H1 (cell line): Measurements from ENCODE around the gene GIMAP5.

Source experiments
- CEBPB ChIP-seq: IDR thresholded peaks from 2 replicates; pipeline ENCODE4 v1.6.1; 2012; ENCODE audit warnings: low read depth, low read length
- CTCF ChIP-seq, 3 experiments: IDR thresholded peaks; 1 replicate in 2 of 3; 2 replicates in 1 of 3; pipeline versions ENCODE4 v1.5.1 to v1.6.1; 2011; ENCODE audit warnings: low read length in 3 of 3, mild to moderate bottlenecking in 3 of 3, inconsistent platforms in 2 of 3, low read depth in 1 of 3, moderate library complexity in 1 of 3; ENCODE audit not compliant: insufficient read depth in 1 of 3; ENCODE audit errors: control extremely low read depth in 1 of 3
- EGR1 ChIP-seq: IDR thresholded peaks from 2 replicates; pipeline ENCODE4 v1.6.1; 2011; ENCODE audit warnings: low read depth, low read length, borderline replicate concordance
- EP300 ChIP-seq, 2 experiments: IDR thresholded peaks; 1 replicate in 1 of 2; 2 replicates in 1 of 2; pipeline ENCODE4 v1.6.1; 2011 to 2012; ENCODE audit warnings: low read depth in 2 of 2, low read length in 2 of 2, mild to moderate bottlenecking in 2 of 2, borderline replicate concordance in 1 of 2, inconsistent platforms in 1 of 2, moderate library complexity in 1 of 2
- EZH2 ChIP-seq: fragments of 200-600 bp; sonication (generic); IDR thresholded peaks from 2 replicates; pipeline ENCODE4 v1.7.1; 2012; ENCODE audit warnings: low read depth, mild to moderate bottlenecking, moderate library complexity, low read length, inconsistent platforms; ENCODE audit not compliant: severe bottlenecking
- HDAC6 ChIP-seq: IDR thresholded peaks from one replicate; pipeline ENCODE4 v1.7.1; 2012; ENCODE audit warnings: low read depth, mild to moderate bottlenecking, inconsistent platforms, low read length, moderate library complexity
- MAX ChIP-seq: IDR thresholded peaks from 2 replicates; pipeline ENCODE4 v1.6.1; 2012; ENCODE audit warnings: inconsistent platforms
- POLR2A ChIP-seq, 2 experiments: IDR thresholded peaks; 1 replicate in 1 of 2; 2 replicates in 1 of 2; pipeline ENCODE4 v1.6.1; 2011; ENCODE audit warnings: low read depth in 2 of 2, low read length in 2 of 2, mild to moderate bottlenecking in 2 of 2; ENCODE audit errors: control extremely low read depth in 1 of 2
- POLR2AphosphoS5 ChIP-seq: IDR thresholded peaks from 2 replicates; pipeline ENCODE4 v1.6.1; 2011; ENCODE audit warnings: low read depth, low read length
- RAD21 ChIP-seq, 2 experiments: IDR thresholded peaks in 1 of 2; conservative IDR thresholded peaks in 1 of 2; 2 replicates each; pipeline ENCODE4 v1.6.1; 2011; ENCODE audit warnings: low read depth in 2 of 2, low read length in 2 of 2, improper control_type of control experiment in 1 of 2, inconsistent platforms in 1 of 2, mild to moderate bottlenecking in 1 of 2, moderate library complexity in 1 of 2
- SIX5 ChIP-seq: IDR thresholded peaks from 2 replicates; pipeline ENCODE4 v1.6.1; 2011; ENCODE audit warnings: mild to moderate bottlenecking, low read depth, low read length
- USF2 ChIP-seq: IDR thresholded peaks from 2 replicates; pipeline ENCODE4 v1.6.1; 2011; ENCODE audit warnings: low read length, improper control_type of control experiment

GRCh38 chr7:150727381-150727780, 9.8 kb upstream of the GIMAP5 start:
- TF ChIP-seq RAD21 (IDR thresholded peaks at IDR 0.05 in 1 of 2, conservative IDR thresholded peaks at IDR 0.05 in 1 of 2; ENCODE audit: low read depth in 2 of 2, low read length in 2 of 2) (no peak), EZH2 (no peak), SIX5 (no peak), CTCF (IDR thresholded peaks at IDR 0.05; ENCODE audit: control extremely low read depth in 1 of 3, insufficient read depth in 1 of 3, low read depth in 1 of 3, low read length in 3 of 3) (no peak), EP300 (IDR thresholded peaks at IDR 0.05; ENCODE audit: borderline replicate concordance in 1 of 2, low read depth in 2 of 2, low read length in 2 of 2) (no peak), EGR1 (no peak), MAX (no peak), POLR2AphosphoS5 (no peak), USF2 (no peak), CEBPB (no peak), HDAC6 (no peak), POLR2A (IDR thresholded peaks at IDR 0.05; ENCODE audit: control extremely low read depth in 1 of 2, low read depth in 2 of 2, low read length in 2 of 2) (no peak)
